SK-N-SH (cell line): Measurements from ENCODE around the gene TTC6. TPM values are rescaled to one million over a fixed set of nuclear protein-coding genes. Genes with fewer than 3 reads are reported as not detected.

Source experiments
- CTCF ChIA-PET: fragments of 300-600, 350-600 bp; formaldehyde crosslinking; extraction: SDS; loops from one replicate; lab custom pipeline; 2021; lab: Yijun Ruan, JAX
- POLR2A ChIA-PET: fragments of 350-600 bp; sonication (Branson Sonifier 250); formaldehyde crosslinking; extraction: SDS; loops from one replicate; lab custom pipeline; 2020; ENCODE audit warnings: antibody characterized with exemption, inconsistent platforms; lab: Yijun Ruan, JAX
- DNase-seq: peaks from one replicate; pipeline ENCODE4 v3.0.0; 2012
- H2AFZ ChIP-seq: fragments of 200-600 bp; sonication (generic); 2 replicates; pipeline ENCODE4 v1.8.1; 2016; ENCODE audit warnings: antibody characterized with exemption, mild to moderate bottlenecking, low read depth
- H3F3A ChIP-seq: fragments of 200-600 bp; sonication (generic); replicated peaks from 2 replicates; pipeline ENCODE3; 2016; ENCODE audit warnings: antibody characterized with exemption, mild to moderate bottlenecking; ENCODE audit not compliant: insufficient read depth
- H3K27ac ChIP-seq, 2 experiments: fragments of 200-500 bp in 1 of 2; fragments of 200-600 bp in 1 of 2; sonication (Bioruptor generic) in 1 of 2; sonication (generic), shearing (Covaris generic) in 1 of 2; 2 replicates each; pipeline versions ENCODE4 v1.5.1 to v1.6.1; 2014 to 2016; ENCODE audit warnings: low read depth in 2 of 2, inconsistent platforms in 1 of 2, low read length in 1 of 2, mild to moderate bottlenecking in 1 of 2, mixed read lengths in 1 of 2
- H3K27me3 ChIP-seq: fragments of 200-600 bp; sonication (generic), shearing (Covaris generic); 2 replicates; pipeline ENCODE4 v1.6.1; 2016; ENCODE audit warnings: mixed run types; ENCODE audit not compliant: insufficient read depth
- H3K36me3 ChIP-seq, 2 experiments: fragments of 200-500 bp in 1 of 2; fragments of 200-600 bp in 1 of 2; sonication (Bioruptor generic) in 1 of 2; sonication (generic) in 1 of 2; replicated peaks in 1 of 2; 2 replicates each; pipeline versions ENCODE3 to v1.5.1; 2014 to 2016; ENCODE audit warnings: low read length in 1 of 2, mild to moderate bottlenecking in 1 of 2; ENCODE audit not compliant: insufficient read depth in 2 of 2, control insufficient read depth in 1 of 2
- H3K4me1 ChIP-seq, 2 experiments: fragments of 200-500 bp in 1 of 2; fragments of 200-600 bp in 1 of 2; sonication (Bioruptor generic) in 1 of 2; sonication (generic), shearing (Covaris generic) in 1 of 2; 2 replicates each; pipeline versions ENCODE4 v1.5.1 to v1.6.1; 2014 to 2016; ENCODE audit warnings: low read depth in 1 of 2, low read length in 1 of 2, mixed run types in 1 of 2; ENCODE audit not compliant: insufficient read depth in 2 of 2, control insufficient read depth in 1 of 2
- H3K4me2 ChIP-seq: fragments of 200-600 bp; sonication (generic), shearing (Covaris generic); 2 replicates; pipeline ENCODE4 v1.6.1; 2017; ENCODE audit warnings: mixed run types
- H3K4me3 ChIP-seq, 2 experiments: fragments of 200-500 bp in 1 of 2; fragments of 200-600 bp in 1 of 2; sonication (Bioruptor generic) in 1 of 2; sonication (generic), shearing (Covaris generic) in 1 of 2; 2 replicates each; pipeline versions ENCODE4 v1.5.1 to v1.8.1; 2014 to 2016; ENCODE audit warnings: low read depth in 2 of 2, inconsistent platforms in 1 of 2, low read length in 1 of 2, mild to moderate bottlenecking in 1 of 2, mixed read lengths in 1 of 2, moderate library complexity in 1 of 2
- H3K79me2 ChIP-seq: fragments of 200-600 bp; sonication (generic); 2 replicates; pipeline ENCODE4 v1.8.1; 2017; ENCODE audit warnings: mild to moderate bottlenecking; ENCODE audit not compliant: insufficient read depth
- H3K9ac ChIP-seq: fragments of 200-600 bp; sonication (generic); 2 replicates; pipeline ENCODE4 v1.6.1; 2017; ENCODE audit warnings: mixed run types
- H3K9me2 ChIP-seq: fragments of 200-600 bp; sonication (generic); 2 replicates; pipeline ENCODE4 v1.6.1; 2017; ENCODE audit warnings: mixed run types
- H3K9me3 ChIP-seq: fragments of 200-600 bp; sonication (generic); 2 replicates; pipeline ENCODE4 v1.6.1; 2017; ENCODE audit warnings: mixed run types, mild to moderate bottlenecking, moderate library complexity
- H4K20me1 ChIP-seq: fragments of 200-600 bp; sonication (generic); 2 replicates; pipeline ENCODE4 v1.6.1; 2017; ENCODE audit warnings: mild to moderate bottlenecking, mixed run types; ENCODE audit not compliant: insufficient read depth
- ELF1 ChIP-seq: IDR thresholded peaks from 2 replicates; pipeline ENCODE4 v1.4.0; 2012
- EP300 ChIP-seq, 2 experiments: IDR thresholded peaks; 2 replicates each; pipeline versions ENCODE4 v1.4.0 to v1.6.1; 2012; ENCODE audit warnings: borderline replicate concordance in 1 of 2, low read depth in 1 of 2, low read length in 1 of 2
- FOSL2 ChIP-seq: IDR thresholded peaks from 2 replicates; pipeline ENCODE4 v1.4.0; 2012; ENCODE audit warnings: low read depth, mild to moderate bottlenecking, moderate library complexity, borderline replicate concordance
- GATA2 ChIP-seq: sonication (generic); formaldehyde crosslinking; IDR thresholded peaks from 2 replicates; pipeline ENCODE4 v1.5.0; 2020; ENCODE audit warnings: mild to moderate bottlenecking, missing genetic modification reagents
- JUND ChIP-seq: IDR thresholded peaks from 2 replicates; pipeline ENCODE4 v1.4.0; 2012
- NRF1 ChIP-seq: IDR thresholded peaks from 2 replicates; pipeline ENCODE4 v1.6.1; 2012; ENCODE audit warnings: low read depth, mild to moderate bottlenecking, low read length
- RAD21 ChIP-seq: IDR thresholded peaks from 2 replicates; pipeline ENCODE4 v1.6.1; 2012; ENCODE audit warnings: mild to moderate bottlenecking, low read length
- SMC3 ChIP-seq: IDR thresholded peaks from 2 replicates; pipeline ENCODE4 v1.6.1; 2012; ENCODE audit warnings: low read depth, low read length, improper control_type of control experiment
- TAF1 ChIP-seq: IDR thresholded peaks from 2 replicates; pipeline ENCODE4 v1.6.1; 2012; ENCODE audit warnings: low read depth, mild to moderate bottlenecking, low read length, moderate library complexity, borderline replicate concordance
- TCF12 ChIP-seq: IDR thresholded peaks from 2 replicates; pipeline ENCODE4 v1.4.0; 2012
- TEAD4 ChIP-seq: IDR thresholded peaks from 2 replicates; pipeline ENCODE4 v1.4.0; 2012; ENCODE audit warnings: mild to moderate bottlenecking, borderline replicate concordance; ENCODE audit not compliant: insufficient read depth
- YY1 ChIP-seq: IDR thresholded peaks from 2 replicates; pipeline ENCODE4 v1.4.0; 2012; ENCODE audit warnings: low read depth, mild to moderate bottlenecking
- WGBS: methylation state at CpG from one replicate; pipeline ENCODE4 v1.1.6; 2017; ENCODE audit warnings: low lambda C conversion rate; 5-methylcytosine and 5-hydroxymethylcytosine counted together
- polyA plus RNA-seq, 3 experiments: library from polyadenylated mRNA; depleted of rRNA; stranded (reverse); fragments of >200 nt; gene quantifications; 2 replicates each; pipeline ENCODE4 v1.2.3, GENCODE V29; 2012
- TF ChIP-seq, protein P1 (sequence below): IDR thresholded peaks from 2 replicates; pipeline ENCODE4 v1.6.1; 2012; ENCODE audit warnings: mild to moderate bottlenecking, low read depth, low read length, moderate library complexity
- TF ChIP-seq, protein P2 (sequence below): IDR thresholded peaks from 2 replicates; pipeline ENCODE4; 2012
- TF ChIP-seq, protein P3 (sequence below): fragments of 200-600 bp; sonication (generic); IDR thresholded peaks from 2 replicates; pipeline ENCODE4 v1.6.1; 2017; ENCODE audit warnings: antibody characterized with exemption, mild to moderate bottlenecking, moderate library complexity

TTC6 gene
- polyA plus RNA-seq, 1 of the 3 experiments (the other 2 are of a cell fraction) = not detected

DNA sequence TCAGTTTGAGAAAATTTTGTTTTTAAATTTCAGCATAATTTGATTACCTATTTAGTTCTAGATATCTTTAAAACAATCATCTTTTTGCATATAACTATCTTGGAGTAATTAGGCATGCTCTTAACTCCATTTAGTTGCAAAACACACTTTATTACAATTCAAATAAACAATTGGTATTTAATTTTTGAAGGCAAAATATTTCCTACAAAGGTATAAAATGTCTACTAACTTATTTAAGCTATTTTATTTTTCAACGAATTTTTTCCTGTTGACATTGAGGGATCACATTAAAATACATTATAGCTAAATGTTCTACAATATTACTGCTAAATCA lies 8.7 kb upstream of the TTC6 start:
- Histone ChIP-seq H3K4me1 (no peaks in the 10 kb centered on the region), H3K9me2 (no peaks in the 10 kb centered on the region), H3K79me2 (no peaks in the 10 kb centered on the region), H3K9me3 (no peaks in the 10 kb centered on the region), H3F3A (no peaks in the 10 kb centered on the region), H3K27ac (no peak overlapping the region)
- WGBS = 3% methylated on average over 1 of the region's 1 CpG
- DNase-seq = no peak
- POLR2A ChIA-PET = no interaction called here
- TF ChIP-seq TAF1 (no peak), TCF12 (no peak), GATA2 (CRISPR knock-in tag) (no peak), YY1 (no peak), SMC3 (no peak), NRF1 (no peak), TEAD4 (no peak), RAD21 (no peak), ELF1 (no peak), EP300 (IDR thresholded peaks at IDR 0.05; ENCODE audit: borderline replicate concordance in 1 of 2, low read depth in 1 of 2, low read length in 1 of 2) (no peak), FOSL2 (no peak), JUND (no peak)
- TF ChIP-seq, protein P1, sequence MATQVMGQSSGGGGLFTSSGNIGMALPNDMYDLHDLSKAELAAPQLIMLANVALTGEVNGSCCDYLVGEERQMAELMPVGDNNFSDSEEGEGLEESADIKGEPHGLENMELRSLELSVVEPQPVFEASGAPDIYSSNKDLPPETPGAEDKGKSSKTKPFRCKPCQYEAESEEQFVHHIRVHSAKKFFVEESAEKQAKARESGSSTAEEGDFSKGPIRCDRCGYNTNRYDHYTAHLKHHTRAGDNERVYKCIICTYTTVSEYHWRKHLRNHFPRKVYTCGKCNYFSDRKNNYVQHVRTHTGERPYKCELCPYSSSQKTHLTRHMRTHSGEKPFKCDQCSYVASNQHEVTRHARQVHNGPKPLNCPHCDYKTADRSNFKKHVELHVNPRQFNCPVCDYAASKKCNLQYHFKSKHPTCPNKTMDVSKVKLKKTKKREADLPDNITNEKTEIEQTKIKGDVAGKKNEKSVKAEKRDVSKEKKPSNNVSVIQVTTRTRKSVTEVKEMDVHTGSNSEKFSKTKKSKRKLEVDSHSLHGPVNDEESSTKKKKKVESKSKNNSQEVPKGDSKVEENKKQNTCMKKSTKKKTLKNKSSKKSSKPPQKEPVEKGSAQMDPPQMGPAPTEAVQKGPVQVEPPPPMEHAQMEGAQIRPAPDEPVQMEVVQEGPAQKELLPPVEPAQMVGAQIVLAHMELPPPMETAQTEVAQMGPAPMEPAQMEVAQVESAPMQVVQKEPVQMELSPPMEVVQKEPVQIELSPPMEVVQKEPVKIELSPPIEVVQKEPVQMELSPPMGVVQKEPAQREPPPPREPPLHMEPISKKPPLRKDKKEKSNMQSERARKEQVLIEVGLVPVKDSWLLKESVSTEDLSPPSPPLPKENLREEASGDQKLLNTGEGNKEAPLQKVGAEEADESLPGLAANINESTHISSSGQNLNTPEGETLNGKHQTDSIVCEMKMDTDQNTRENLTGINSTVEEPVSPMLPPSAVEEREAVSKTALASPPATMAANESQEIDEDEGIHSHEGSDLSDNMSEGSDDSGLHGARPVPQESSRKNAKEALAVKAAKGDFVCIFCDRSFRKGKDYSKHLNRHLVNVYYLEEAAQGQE = no peak
- TF ChIP-seq, protein P2, sequence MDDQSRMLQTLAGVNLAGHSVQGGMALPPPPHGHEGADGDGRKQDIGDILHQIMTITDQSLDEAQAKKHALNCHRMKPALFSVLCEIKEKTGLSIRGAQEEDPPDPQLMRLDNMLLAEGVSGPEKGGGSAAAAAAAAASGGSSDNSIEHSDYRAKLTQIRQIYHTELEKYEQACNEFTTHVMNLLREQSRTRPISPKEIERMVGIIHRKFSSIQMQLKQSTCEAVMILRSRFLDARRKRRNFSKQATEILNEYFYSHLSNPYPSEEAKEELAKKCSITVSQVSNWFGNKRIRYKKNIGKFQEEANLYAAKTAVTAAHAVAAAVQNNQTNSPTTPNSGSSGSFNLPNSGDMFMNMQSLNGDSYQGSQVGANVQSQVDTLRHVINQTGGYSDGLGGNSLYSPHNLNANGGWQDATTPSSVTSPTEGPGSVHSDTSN = no peak
- TF ChIP-seq, protein P3, sequence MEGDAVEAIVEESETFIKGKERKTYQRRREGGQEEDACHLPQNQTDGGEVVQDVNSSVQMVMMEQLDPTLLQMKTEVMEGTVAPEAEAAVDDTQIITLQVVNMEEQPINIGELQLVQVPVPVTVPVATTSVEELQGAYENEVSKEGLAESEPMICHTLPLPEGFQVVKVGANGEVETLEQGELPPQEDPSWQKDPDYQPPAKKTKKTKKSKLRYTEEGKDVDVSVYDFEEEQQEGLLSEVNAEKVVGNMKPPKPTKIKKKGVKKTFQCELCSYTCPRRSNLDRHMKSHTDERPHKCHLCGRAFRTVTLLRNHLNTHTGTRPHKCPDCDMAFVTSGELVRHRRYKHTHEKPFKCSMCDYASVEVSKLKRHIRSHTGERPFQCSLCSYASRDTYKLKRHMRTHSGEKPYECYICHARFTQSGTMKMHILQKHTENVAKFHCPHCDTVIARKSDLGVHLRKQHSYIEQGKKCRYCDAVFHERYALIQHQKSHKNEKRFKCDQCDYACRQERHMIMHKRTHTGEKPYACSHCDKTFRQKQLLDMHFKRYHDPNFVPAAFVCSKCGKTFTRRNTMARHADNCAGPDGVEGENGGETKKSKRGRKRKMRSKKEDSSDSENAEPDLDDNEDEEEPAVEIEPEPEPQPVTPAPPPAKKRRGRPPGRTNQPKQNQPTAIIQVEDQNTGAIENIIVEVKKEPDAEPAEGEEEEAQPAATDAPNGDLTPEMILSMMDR = no peak
- TF ChIP-seq, all 33 proteins: peak for 0
- H4K20me1 ChIP-seq = no peaks in the 10 kb centered on the region
- no peaks in the 10 kb centered on the region for H3K36me3 ChIP-seq
- H3K27me3 ChIP-seq = peaks cover 12% of the 10 kb centered on the region; the same call in 1 of the 2 replicates
- H3K4me2 ChIP-seq = no peak overlapping the region
- H3K9ac ChIP-seq = no peak overlapping the region
- CTCF ChIA-PET = no interaction called here
- no peak overlapping the region for H2AFZ ChIP-seq
- no peak overlapping the region for H3K4me3 ChIP-seq
